DOHH2 (cell line): Measurements from ENCODE around the gene RCVRN.

Experiments
- EZH2phosphoT487 ChIP-seq: fragments of 200-600 bp; sonication (generic); IDR thresholded peaks from 2 replicates; pipeline ENCODE4 v1.6.1; 2017; ENCODE audit warnings: borderline replicate concordance, mild to moderate bottlenecking, antibody characterized with exemption, low read length, moderate library complexity, mixed read lengths
- TF ChIP-seq, protein P1 (sequence below): fragments of 200-600 bp; sonication (generic); IDR thresholded peaks from one replicate; pipeline ENCODE4 v1.5.1; 2014; ENCODE audit warnings: antibody characterized with exemption, mild to moderate bottlenecking, low read depth, low read length; ENCODE audit not compliant: poor library complexity, severe bottlenecking

DNA sequence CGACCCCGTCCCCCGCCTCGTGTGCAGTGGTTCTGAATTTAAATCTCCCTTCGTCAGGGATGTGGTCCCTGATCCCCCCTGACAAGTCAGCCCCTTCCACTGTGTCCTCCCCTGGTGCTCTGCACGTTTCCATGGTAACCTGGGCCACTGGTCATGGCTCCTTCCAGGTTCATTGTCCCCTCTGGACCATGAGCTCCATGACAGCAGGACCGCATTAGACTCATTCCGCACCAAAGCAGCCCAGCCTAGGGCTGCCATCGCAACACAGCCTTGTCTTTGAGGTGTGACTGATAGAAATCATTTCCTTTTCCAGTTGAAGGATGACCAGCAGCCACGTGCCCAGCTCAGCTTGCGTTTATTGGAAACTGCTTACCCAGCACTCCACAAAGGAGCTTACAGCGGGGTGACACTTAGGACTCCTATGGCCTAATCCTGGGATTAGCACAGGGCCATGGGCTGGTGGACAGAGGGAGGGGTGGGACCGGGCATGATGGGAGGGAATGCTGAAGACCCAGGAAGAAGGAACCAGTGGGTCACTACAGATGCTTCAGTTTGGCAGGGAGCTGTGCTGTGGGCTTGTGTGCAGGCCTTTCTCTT, 7.6 kb downstream of the RCVRN start:
- TF ChIP-seq, protein P1, sequence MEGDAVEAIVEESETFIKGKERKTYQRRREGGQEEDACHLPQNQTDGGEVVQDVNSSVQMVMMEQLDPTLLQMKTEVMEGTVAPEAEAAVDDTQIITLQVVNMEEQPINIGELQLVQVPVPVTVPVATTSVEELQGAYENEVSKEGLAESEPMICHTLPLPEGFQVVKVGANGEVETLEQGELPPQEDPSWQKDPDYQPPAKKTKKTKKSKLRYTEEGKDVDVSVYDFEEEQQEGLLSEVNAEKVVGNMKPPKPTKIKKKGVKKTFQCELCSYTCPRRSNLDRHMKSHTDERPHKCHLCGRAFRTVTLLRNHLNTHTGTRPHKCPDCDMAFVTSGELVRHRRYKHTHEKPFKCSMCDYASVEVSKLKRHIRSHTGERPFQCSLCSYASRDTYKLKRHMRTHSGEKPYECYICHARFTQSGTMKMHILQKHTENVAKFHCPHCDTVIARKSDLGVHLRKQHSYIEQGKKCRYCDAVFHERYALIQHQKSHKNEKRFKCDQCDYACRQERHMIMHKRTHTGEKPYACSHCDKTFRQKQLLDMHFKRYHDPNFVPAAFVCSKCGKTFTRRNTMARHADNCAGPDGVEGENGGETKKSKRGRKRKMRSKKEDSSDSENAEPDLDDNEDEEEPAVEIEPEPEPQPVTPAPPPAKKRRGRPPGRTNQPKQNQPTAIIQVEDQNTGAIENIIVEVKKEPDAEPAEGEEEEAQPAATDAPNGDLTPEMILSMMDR: no peak
- no peak for TF ChIP-seq EZH2phosphoT487
